Tibial nerve (tissue), 4 donors: Measurements from ENCODE around the gene WDR37. TPM values are rescaled to one million over a fixed set of nuclear protein-coding genes. Genes with fewer than 3 reads are reported as not detected.

Experiments
- DNase-seq, 2 donors: peaks; one replicate each; pipeline ENCODE4 v3.0.0-alpha.2; 2019; ENCODE audit warnings: low spot score in 2 of 2
- H3K27ac ChIP-seq, 4 donors: fragments of 200-600 bp; sonication (generic) in 3 of 4; one replicate each; pipeline ENCODE4 v1.5.1; 2017 to 2019; ENCODE audit warnings: mild to moderate bottlenecking in 1 of 4
- H3K27me3 ChIP-seq, 2 donors: fragments of 200-600 bp; sonication (generic) in 1 of 2; one replicate each; pipeline versions ENCODE4 v1.5.1 to v1.6.0; 2017 to 2019
- H3K36me3 ChIP-seq, 3 donors: fragments of 200-600 bp; sonication (generic); one replicate each; pipeline ENCODE4 v1.5.1; 2018 to 2019
- H3K4me1 ChIP-seq, 4 donors: fragments of 200-600 bp; sonication (generic) in 3 of 4; one replicate each; pipeline ENCODE4 v1.5.1; 2017 to 2019
- H3K4me3 ChIP-seq, 4 donors: fragments of 200-600 bp; sonication (generic) in 3 of 4; one replicate each; pipeline ENCODE4 v1.5.1; 2017 to 2019; ENCODE audit warnings: mild to moderate bottlenecking in 1 of 4, moderate library complexity in 1 of 4
- H3K9me3 ChIP-seq, 4 donors: fragments of 200-600 bp; sonication (generic) in 3 of 4; one replicate each; pipeline ENCODE4 v1.5.1; 2017 to 2019
- CTCF ChIP-seq, 5 experiments: fragments of 200-600 bp in 3 of 5; fragments of 450-650 bp in 2 of 5; sonication (generic) in 3 of 5; IDR thresholded peaks; one replicate each; pipeline ENCODE4 v1.5.1; 2016 to 2019; ENCODE audit warnings: antibody characterized with exemption in 5 of 5, mild to moderate bottlenecking in 3 of 5, moderate library complexity in 2 of 5
- EP300 ChIP-seq, 2 donors: sonication (generic); formaldehyde crosslinking; IDR thresholded peaks; one replicate each; pipeline ENCODE4 v1.6.1; 2017; ENCODE audit warnings: antibody characterized with exemption in 2 of 2, mild to moderate bottlenecking in 1 of 2
- POLR2A ChIP-seq, 2 donors: fragments of 450-650 bp; IDR thresholded peaks; one replicate each; pipeline ENCODE4 v1.6.1; 2017; ENCODE audit warnings: antibody characterized with exemption in 2 of 2, mild to moderate bottlenecking in 2 of 2, moderate library complexity in 2 of 2
- WGBS, 2 donors: methylation state at CpG; one replicate each; pipeline ENCODE4 v1.1.5; 2018; 5-methylcytosine and 5-hydroxymethylcytosine counted together
- total RNA-seq, 4 donors: library from RNA; depleted of rRNA; stranded (reverse); fragments of >200 nt; gene quantifications; one replicate each; pipeline ENCODE4 v1.1.0, GENCODE V29; 2016

The WDR37 gene
- total RNA-seq, 4 donors from 2014 or later, result 9.6 to 14.4 (median 12.9) TPM

DNA sequence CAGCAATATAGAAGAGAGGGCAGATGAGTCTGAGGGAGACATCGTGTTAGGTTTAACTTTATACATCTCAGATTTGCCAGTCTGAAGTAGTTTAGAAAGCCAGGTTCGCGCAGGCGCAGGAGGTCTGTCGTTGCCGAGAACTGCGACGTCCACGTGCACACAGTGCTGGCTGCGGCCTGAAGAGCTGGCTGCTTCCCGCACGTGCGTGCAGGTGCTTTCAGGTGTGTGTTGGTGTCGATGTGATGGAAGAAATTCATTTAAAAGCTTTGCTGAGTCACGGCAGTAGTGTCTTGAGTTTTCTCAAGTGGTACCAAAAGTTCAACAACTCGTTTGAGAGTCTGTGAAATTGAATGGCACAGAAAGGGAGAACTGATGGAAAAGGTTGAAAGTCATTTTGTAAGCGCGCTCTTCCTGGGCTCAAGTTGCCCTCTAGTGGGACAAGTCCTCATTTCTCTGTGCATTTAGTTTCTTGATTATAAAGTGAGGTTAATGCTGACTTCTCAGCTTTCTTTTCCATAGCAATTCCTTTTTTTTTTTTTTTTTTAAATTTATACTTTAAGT, 18.6 kb downstream of the WDR37 start:
- DNase-seq, result no peak
- Histone ChIP-seq H3K4me3 (no peak overlapping the region), H3K4me1 (peaks cover 0 to 6% (median 0%) of the 10 kb centered on the region in 4 donors), H3K36me3 (peaks cover 0 to 60% (median 4%) of the 10 kb centered on the region in 3 donors), H3K27ac (no peak overlapping the region), H3K27me3 (no peaks in the 10 kb centered on the region), H3K9me3 (no peaks in the 10 kb centered on the region)
- no peak for TF ChIP-seq POLR2A (IDR thresholded peaks at IDR 0.05)
- no peak for TF ChIP-seq CTCF (IDR thresholded peaks at IDR 0.05)
- TF ChIP-seq EP300 (IDR thresholded peaks at IDR 0.05), result no peak
- 85 to 90% methylated on average over 18 of the region's 18 CpGs for WGBS, 2 donors

DNA sequence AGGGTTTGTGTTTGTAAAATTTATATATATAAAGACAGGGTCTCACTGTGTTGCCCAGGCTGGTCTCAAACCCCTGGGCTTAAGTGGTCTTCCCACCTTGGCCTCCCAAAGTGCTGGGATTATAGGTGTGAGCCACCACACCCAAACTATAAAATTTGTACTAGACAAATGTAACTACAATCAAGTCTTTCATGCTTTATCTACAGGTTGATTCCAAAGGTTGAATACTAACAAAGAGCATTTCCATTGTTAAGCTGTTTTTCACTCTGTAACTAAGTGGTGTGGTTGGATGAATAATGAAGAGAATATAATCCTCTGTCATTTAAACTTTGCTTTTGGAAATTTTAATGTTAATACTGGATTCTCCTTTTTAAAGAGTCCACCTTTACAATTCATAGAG, 22.5 kb downstream of the WDR37 start:
- DNase-seq, result no peak
- H3K27ac ChIP-seq, result no peak overlapping the region
- no peaks in the 10 kb centered on the region for H3K27me3 ChIP-seq
- TF ChIP-seq CTCF (IDR thresholded peaks at IDR 0.05), result no peak
- TF ChIP-seq POLR2A (IDR thresholded peaks at IDR 0.05), result no peak
- no peak for TF ChIP-seq EP300 (IDR thresholded peaks at IDR 0.05)
- H3K36me3 ChIP-seq, result peaks cover 2 to 77% (median 16%) of the 10 kb centered on the region in 3 donors
- no peaks in the 10 kb centered on the region for H3K9me3 ChIP-seq
- no peaks in the 10 kb centered on the region for H3K4me1 ChIP-seq
- H3K4me3 ChIP-seq, result no peak overlapping the region

DNA sequence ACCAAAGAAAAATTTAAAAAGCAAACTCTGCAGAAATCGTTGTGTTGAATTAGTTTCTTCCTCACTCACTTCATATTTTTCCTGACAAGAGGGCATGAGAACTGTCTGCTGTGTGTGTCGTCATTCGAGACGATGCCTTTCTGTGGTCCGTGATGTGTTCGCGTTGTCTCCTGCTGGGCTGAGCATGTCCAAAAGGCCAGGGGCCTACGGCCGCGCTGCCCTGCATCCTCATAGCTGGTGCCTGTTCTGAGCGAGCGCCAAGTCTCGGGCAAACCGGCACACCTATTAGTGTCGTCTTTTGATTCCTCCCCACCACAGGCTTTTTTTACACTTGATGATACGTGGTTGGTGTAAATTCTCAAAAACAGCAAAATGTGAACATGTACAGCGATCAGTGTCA, 27.4 kb downstream of the WDR37 start:
- H3K4me3 ChIP-seq, result no peak overlapping the region
- TF ChIP-seq EP300 (IDR thresholded peaks at IDR 0.05) (no peak), CTCF (IDR thresholded peaks at IDR 0.05) (no peak), POLR2A (IDR thresholded peaks at IDR 0.05) (no peak)
- no peak overlapping the region for H3K27ac ChIP-seq
- no peaks in the 10 kb centered on the region for H3K4me1 ChIP-seq
- peaks cover 2 to 96% (median 26%) of the 10 kb centered on the region in 3 donors for H3K36me3 ChIP-seq
- 90 to 97% methylated on average over 17 of the region's 17 CpGs for WGBS, 2 donors
- no peaks in the 10 kb centered on the region for H3K27me3 ChIP-seq
- no peak for DNase-seq
- no peaks in the 10 kb centered on the region for H3K9me3 ChIP-seq

- Histone ChIP-seq H3K27ac (no peak overlapping the region), H3K27me3 (no peaks in the 10 kb centered on the region), H3K36me3 (peaks cover 5 to 97% (median 26%) of the 10 kb centered on the region in 3 donors), H3K4me1 (no peaks in the 10 kb centered on the region), H3K4me3 (no peak overlapping the region), H3K9me3 (no peaks in the 10 kb centered on the region)
- no peak for DNase-seq
- no peak for TF ChIP-seq POLR2A (IDR thresholded peaks at IDR 0.05)
- TF ChIP-seq EP300 (IDR thresholded peaks at IDR 0.05), result no peak
- no peak for TF ChIP-seq CTCF (IDR thresholded peaks at IDR 0.05)
- 92 to 93% methylated on average over 28 of the region's 28 CpGs for WGBS, 2 donors
These were observed 28.1 kb downstream of the WDR37 start for GRCh38 chr10:1084011-1084950.

GRCh38 chr10:1085258-1085657, 29.1 kb downstream of the WDR37 start:
- Histone ChIP-seq H3K27me3 (no peaks in the 10 kb centered on the region), H3K27ac (no peak overlapping the region), H3K36me3 (peaks cover 5 to 97% (median 17%) of the 10 kb centered on the region in 3 donors), H3K9me3 (no peaks in the 10 kb centered on the region), H3K4me3 (no peak overlapping the region), H3K4me1 (no peaks in the 10 kb centered on the region)
- WGBS, 2 donors, result 92 to 95% methylated on average over 4 of the region's 4 CpGs
- no peak for DNase-seq
- no peak for TF ChIP-seq EP300 (IDR thresholded peaks at IDR 0.05)
